Mucosa of descending colon (tissue), 3 donors: ENCODE measurements around the gene MYLK. TPM values are rescaled to one million over a fixed set of nuclear protein-coding genes. Genes with fewer than 3 reads are reported as not detected.
A peak's percentile ranks its signal among the peaks of the same experiment; 100 is the strongest.

Experiments used
- ATAC-seq: fragments of 200-7000 bp; cut with Tn5 transposase; one replicate; pipeline ENCODE4 v1.9.1; 2020; ENCODE audit warnings: mild to moderate bottlenecking, moderate library complexity
- DNase-seq, 3 donors: peaks; one replicate each; pipeline ENCODE4 v3.0.0-alpha.2; 2020
- H3K36me3 ChIP-seq: fragments of 200-600 bp; one replicate; pipeline ENCODE4 v1.8.0; 2021; ENCODE audit warnings: low read depth, mild to moderate bottlenecking
- H3K4me1 ChIP-seq: fragments of 200-600 bp; one replicate; pipeline ENCODE4 v1.8.0; 2021; ENCODE audit warnings: low read depth, mild to moderate bottlenecking
- H3K4me3 ChIP-seq: fragments of 200-600 bp; one replicate; pipeline ENCODE4 v1.8.0; 2021; ENCODE audit warnings: mild to moderate bottlenecking
- H3K9me3 ChIP-seq: fragments of 200-600 bp; one replicate; pipeline ENCODE4 v1.8.0; 2021; ENCODE audit warnings: mild to moderate bottlenecking
- intact Hi-C, 2 donors: fragments of 100-400 bp; cut with DNase I in 1 of 2; cut with micrococcal nuclease in 1 of 2; formaldehyde crosslinking; loops; one replicate each; pipeline versions ENCODE4 v1.11.0 to v1.11.1; 2022; cut with DNase I, micrococcal nuclease
- total RNA-seq, 3 donors: library from RNA; stranded (reverse); fragmentation: NEBNext Ultra II Directional in 2 of 3; extraction: Animal tissue kit (Norgen Biotek cat#: 25700) in 2 of 3; gene quantifications; one replicate each; pipeline versions ENCODE4 v1.2.1 to v1.2.4, GENCODE V29; 2021 to 2023
- TF ChIP-seq, protein P1 (sequence below): fragments of 200-600 bp; IDR thresholded peaks from one replicate; pipeline ENCODE4 v1.8.0; 2022; ENCODE audit warnings: antibody characterized with exemption, mild to moderate bottlenecking
- donor health status: DM: no; HTN: no; CAD: no; lungs with moderate emphysema.
- donor health status: DM: no; HTN: no; CAD: no.
- donor health status: DM: no; HTN: yes; CAD: no.

MYLK gene
- total RNA-seq, 3 donors from 2014 or later = 157 to 1,614 (median 175) TPM

- DNase-seq (no peak), ATAC-seq (no peak)
- Histone ChIP-seq H3K9me3 (no peaks in the 10 kb centered on the region), H3K4me1 (peaks cover 28% of the 10 kb centered on the region), H3K36me3 (no peaks in the 10 kb centered on the region), H3K4me3 (no peak overlapping the region)
- intact Hi-C loops = no loop called here
- TF ChIP-seq, protein P1, sequence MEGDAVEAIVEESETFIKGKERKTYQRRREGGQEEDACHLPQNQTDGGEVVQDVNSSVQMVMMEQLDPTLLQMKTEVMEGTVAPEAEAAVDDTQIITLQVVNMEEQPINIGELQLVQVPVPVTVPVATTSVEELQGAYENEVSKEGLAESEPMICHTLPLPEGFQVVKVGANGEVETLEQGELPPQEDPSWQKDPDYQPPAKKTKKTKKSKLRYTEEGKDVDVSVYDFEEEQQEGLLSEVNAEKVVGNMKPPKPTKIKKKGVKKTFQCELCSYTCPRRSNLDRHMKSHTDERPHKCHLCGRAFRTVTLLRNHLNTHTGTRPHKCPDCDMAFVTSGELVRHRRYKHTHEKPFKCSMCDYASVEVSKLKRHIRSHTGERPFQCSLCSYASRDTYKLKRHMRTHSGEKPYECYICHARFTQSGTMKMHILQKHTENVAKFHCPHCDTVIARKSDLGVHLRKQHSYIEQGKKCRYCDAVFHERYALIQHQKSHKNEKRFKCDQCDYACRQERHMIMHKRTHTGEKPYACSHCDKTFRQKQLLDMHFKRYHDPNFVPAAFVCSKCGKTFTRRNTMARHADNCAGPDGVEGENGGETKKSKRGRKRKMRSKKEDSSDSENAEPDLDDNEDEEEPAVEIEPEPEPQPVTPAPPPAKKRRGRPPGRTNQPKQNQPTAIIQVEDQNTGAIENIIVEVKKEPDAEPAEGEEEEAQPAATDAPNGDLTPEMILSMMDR = no peak
Measured at GRCh38 chr3:123781571-123782275, 102.4 kb downstream of the MYLK start.

- intact Hi-C loops = no loop called here
- TF ChIP-seq, protein P1 = no peak
- ATAC-seq = no peak
- H3K4me3 ChIP-seq = no peak overlapping the region
- no peaks in the 10 kb centered on the region for H3K36me3 ChIP-seq
- H3K9me3 ChIP-seq = no peaks in the 10 kb centered on the region
- H3K4me1 ChIP-seq = peaks cover 28% of the 10 kb centered on the region
- DNase-seq = no peak
Measured at GRCh38 chr3:123781138-123781537, 103.0 kb downstream of the MYLK start.

DNA sequence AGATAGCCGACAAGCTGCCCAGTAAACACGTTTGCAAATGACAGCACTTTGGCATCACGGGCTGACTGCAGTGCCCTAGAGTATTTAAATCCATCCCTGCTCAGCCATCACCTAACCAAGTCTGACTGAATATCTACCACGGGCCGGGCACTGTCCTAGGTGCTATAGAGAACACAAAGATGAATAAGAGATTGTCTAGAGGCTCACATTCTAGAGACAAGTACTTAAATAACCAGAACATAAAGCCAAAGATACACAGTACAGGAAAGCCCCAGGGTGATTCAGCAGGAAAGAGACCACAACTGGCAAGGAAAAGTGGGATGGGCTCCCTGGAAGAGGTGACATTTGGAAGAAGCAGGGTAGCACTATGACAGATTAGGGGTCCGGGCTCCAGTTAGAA lies 103.5 kb downstream of the MYLK start:
- no peak for ATAC-seq
- Histone ChIP-seq H3K4me3 (no peak overlapping the region), H3K36me3 (no peaks in the 10 kb centered on the region), H3K9me3 (no peaks in the 10 kb centered on the region), H3K4me1 (peaks cover 28% of the 10 kb centered on the region)
- intact Hi-C loops = no loop called here
- TF ChIP-seq, protein P1 = no peak
- DNase-seq = no peak

- no peak overlapping the region for H3K4me3 ChIP-seq
- peaks cover 28% of the 10 kb centered on the region for H3K4me1 ChIP-seq
- ATAC-seq (peak; percentile 36), DNase-seq (no peak)
- TF ChIP-seq, protein P1 = no peak
- no peaks in the 10 kb centered on the region for H3K9me3 ChIP-seq
- intact Hi-C loops = no loop called here
- no peaks in the 10 kb centered on the region for H3K36me3 ChIP-seq
Measured at GRCh38 chr3:123779655-123780231, 104.4 kb downstream of the MYLK start.

- ATAC-seq (no peak), DNase-seq (no peak)
- intact Hi-C loops = no loop called here
- no peaks in the 10 kb centered on the region for H3K9me3 ChIP-seq
- H3K36me3 ChIP-seq = no peaks in the 10 kb centered on the region
- peaks cover 28% of the 10 kb centered on the region for H3K4me1 ChIP-seq
- TF ChIP-seq, protein P1 = no peak
- H3K4me3 ChIP-seq = no peak overlapping the region
Measured at GRCh38 chr3:123778991-123779622, 105.0 kb downstream of the MYLK start.
